ENCODE data around the gene SPR.
"Not testable (repeated sequence)": the region's sequence is repeated elsewhere in the genome, so short reads cannot be mapped to it uniquely, and the experiment has no call there.

SPR gene

DNA sequence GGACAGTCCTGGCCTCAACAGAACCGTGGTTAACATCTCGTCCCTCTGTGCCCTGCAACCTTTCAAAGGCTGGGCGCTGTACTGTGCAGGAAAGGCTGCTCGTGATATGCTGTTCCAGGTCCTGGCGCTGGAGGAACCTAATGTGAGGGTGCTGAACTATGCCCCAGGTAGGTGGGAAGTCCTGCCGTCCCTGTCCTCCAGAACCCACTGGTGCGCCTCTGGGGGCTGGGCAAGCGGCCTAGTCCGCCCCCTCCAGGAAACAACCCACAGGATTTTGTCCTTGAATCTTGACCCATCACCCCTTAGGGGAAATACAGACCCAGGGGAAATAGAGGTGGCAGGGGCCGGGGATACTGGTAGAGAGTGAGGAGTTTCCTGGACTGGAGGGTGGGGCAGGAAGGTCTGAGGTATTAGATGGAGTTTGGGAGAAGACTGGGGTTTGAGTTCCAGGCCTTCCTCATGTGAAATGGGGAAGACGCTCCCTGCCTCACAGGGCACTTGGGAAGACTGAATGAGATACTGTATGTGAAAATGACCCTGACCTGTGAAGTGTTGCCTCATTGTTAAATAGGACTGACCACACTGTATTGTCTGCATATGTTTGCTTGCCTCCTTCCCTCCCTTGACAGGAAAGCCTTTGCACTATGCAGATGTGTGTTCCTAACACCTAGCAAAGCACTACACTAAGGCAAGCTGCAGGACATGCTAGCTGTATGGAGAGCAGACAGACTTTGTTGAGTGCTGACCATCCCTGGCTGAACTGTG lies 1.4 kb downstream of the SPR start:
- no peak for DNase-seq (ENCODE audit: low read depth in 2 of 2)

DNA sequence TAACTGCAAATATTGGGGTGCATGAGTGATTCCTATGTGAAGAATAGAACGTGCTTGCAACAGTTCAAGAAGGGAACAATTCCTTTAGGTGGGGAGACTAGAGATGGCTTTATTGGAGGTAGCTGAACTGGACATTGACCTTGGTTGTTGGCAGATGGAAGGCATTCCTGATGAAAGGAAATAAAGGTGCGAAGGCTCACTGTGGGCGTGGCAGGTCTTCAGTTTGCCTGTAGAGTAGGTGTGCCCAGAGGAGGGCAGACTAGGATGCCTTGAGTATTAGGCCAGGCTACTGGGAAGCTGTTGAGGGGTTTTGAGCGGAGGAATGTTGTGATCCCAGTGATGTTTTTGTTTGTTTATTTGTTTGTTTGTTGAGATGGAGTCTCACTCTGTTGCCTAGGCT lies 2.8 kb downstream of the SPR start:
- DNase-seq (ENCODE audit: low read depth in 2 of 2), result no peak

DNA sequence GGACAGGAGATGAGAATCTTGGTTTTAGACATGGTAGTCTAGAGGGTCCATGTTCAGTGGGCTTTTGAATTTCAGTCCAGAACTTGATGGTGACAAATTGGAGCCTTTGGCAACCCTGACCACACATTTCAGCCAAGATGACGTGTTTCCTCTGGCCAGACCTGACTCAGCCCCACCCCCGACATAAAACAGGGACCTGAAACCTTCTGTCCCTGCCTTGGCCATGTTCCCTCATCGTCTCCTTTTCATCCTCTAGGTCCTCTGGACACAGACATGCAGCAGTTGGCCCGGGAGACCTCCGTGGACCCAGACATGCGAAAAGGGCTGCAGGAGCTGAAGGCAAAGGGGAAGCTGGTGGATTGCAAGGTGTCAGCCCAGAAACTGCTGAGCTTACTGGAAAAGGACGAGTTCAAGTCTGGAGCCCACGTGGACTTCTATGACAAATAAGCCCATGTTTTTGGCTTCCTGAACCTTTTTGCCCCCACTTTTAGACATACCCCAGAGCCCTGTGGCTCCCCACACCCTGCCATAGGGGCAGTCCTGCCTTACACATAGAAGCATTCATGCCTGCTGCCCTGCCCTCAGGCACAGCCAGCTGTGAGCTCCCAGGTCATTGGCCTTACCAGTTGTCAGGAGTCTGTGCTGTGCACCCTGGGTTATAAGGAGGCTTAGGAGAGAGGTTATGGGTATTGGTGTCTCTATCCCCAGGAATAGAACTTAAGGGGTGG lies 4.0 kb downstream of the SPR start:
- no peak for DNase-seq (ENCODE audit: low read depth in 2 of 2)

DNA sequence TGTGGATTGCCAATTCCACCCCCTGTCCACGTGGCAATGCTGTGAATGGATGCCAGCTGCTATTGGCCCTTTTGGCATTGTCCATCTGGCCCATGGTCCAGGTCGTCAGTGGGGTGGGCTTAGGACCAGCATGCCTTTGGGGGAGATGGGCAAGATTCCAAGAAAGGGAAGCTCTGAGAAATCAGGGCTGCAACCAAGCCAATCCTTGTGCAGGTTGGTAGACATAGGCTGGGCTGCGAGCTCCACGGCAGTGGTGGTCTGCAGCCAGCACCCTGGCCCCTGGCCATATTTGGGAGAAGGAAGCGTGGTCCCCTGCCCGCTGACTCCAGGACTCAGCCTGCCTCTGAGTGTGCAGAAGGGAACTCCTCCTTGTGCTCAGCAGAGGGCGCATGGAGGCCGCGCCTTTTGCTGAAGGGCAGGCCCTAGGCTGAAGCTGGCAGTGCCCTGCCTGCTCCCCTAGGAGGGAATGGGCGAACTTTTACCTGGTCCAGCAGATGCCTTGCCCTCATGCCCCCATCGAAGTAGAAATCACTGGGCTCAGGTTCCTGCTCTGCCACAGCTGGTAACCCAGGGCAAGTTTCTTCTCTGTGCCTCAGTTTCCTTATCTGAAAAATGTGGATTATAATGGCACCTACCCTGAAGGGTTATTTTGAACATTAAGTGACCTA lies 5.4 kb downstream of the SPR start:
- DNase-seq (ENCODE audit: low read depth in 2 of 2), result no peak

DNA sequence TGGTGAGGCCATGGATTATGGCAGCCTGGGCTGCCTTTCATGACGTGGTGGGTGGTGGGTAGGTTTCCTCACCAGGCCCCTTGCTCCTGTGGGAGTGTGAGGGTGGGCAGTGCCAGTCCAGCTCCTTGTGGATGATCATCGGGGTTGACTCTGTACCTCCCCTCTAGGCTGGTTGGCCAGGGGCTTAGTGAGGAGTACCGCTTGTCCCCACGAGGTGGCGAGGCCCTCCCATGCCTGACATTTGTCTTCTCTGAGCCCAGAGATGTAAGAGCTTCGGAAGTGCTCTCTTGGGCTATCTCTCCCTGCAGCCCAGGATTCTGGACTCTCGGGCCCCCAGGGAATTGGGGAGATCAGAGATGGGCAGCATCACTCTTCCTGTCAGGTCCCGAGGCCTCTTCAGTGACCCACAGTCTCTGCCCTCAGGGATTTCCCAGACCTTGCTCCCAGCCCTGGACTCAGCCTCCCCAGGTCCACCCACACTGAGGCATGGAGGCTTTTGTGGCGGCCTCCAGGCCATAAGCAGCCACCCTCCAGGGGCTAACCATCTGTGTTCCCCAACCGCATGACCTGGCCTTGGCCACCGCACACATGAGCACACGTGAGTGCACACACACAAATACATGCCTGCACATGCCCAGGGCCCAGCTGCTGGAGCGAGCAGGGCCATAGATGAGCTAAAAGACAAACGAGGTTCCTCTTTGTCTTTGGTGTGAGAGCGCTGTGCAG lies 6.5 kb downstream of the SPR start:
- DNase-seq (ENCODE audit: low read depth in 2 of 2), result no peak

DNA sequence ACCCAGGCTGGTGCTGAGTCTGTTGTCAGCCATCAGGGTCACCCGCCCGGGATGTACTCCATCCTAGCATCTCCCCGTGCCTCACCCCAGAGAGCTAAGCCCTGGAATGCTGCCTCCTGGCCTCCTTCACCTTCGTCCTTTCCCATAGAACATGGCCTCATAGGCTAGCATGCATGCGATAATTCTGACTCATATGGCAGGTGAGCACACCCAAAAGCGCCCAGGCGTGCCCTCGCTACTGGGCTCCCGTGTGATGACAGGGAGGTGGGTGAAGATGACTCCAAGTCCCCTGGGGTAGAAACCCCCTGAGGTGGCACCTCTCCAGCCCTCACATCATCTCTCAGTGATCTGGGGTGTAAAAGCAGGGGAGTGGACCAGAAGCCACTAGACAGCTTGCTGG lies 7.3 kb downstream of the SPR start:
- DNase-seq (ENCODE audit: low read depth in 2 of 2), result no peak

DNA sequence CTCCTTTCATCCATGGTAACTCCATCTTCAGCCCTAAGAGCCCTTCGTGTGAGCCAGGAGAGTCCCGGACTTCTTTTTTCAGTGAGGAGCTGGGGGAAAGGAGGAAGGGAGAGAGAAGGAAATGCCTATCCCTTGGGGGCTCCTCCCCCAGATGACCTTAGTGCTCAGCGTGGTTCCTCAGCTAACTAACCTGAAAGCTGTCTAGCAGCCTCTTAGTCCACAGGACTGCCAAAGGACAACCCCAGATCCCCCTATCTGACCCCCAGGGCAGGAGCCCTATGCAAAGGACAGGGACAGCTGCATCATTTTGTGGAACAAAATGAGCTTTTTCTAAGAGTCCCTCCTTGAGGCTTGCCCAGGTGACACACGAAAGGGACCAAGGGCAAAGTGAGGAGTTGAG lies 7.9 kb downstream of the SPR start:
- DNase-seq (ENCODE audit: low read depth in 2 of 2), result no peak

DNA sequence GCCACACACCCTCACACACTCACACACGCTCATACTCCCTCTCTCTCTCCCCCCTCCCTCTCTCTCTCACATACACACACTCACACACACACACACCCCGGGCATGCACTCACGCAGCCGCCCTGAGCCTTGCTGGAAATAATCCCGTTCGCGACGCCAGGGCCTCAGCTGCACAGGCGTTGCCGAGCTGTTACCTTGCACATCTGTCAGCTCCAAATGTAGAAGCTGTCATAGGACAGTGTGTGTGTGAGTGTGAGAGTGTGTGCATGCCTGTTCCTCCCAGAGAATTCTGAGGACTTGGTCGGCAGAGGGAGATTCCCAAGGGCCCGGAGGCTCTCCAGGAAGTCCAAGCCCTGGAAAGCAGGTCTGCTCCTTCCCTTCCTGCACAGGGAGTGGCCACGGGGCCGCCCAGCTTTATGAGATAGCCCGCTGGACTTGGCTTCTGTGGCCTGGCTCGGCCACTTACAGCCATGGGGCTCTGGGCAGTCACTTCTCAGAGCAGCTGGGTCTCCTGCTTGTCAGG lies 8.6 kb downstream of the SPR start:
- DNase-seq (ENCODE audit: low read depth in 2 of 2), result no peak

DNA sequence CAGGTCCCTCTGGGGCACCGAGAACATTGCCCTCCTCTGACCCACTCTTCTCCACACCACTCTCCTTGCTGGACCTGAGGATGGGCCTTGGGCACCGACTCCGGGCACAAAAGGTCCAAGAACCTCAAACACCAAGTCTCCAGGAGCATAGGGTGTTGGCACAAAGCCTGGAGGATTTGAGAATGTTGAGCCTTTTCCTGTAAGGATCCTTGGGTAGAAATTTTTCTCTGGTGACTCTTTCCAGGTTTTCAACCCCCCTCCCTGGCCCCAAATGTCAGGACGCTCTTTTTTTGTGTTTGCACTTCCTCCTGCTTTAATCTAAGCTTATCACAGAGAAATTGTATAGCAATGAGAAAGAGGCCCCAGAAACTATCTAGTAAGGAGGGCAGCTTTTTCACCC lies 9.2 kb downstream of the SPR start:
- DNase-seq (ENCODE audit: low read depth in 2 of 2), result no peak

DNA sequence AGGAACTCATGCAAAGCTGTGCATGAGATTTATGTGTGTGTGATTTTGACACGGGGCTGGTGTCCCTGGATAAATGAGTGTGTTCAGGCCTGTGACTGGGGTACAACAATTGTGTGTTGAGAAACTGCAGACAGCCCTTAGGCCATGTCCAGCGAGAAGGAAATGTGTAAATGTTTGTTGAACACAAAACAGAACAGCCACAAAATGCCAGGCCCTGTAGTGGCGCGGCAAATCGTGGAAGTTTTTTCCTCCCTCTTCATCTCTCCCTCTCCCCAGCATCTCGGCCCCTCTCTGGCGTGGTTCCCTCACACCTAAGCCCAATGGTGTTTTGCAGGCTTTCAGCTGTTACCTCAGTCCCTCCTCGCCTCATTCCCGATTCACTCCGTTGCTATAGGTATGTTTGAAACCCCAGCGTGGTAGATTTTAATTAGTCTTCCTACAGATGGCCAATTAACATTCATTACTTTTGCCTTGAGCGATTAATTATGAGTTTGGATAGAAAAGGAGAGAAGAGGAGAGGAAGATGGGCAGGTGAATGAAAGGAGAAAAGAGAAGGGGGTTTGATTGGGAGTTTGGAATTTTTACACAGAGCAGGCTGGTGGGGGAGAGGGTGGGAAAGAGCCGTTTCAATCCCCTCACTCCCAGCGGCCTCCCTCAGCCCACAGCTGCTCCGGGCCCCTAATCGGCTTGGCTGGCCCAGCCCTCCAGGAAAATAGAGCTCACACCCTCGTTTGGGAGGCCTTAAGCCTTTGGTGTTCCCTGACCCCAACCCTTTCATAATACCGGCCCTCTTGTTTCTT lies 10.8 kb downstream of the SPR start:
- DNase-seq (ENCODE audit: low read depth in 2 of 2), result no peak

DNA sequence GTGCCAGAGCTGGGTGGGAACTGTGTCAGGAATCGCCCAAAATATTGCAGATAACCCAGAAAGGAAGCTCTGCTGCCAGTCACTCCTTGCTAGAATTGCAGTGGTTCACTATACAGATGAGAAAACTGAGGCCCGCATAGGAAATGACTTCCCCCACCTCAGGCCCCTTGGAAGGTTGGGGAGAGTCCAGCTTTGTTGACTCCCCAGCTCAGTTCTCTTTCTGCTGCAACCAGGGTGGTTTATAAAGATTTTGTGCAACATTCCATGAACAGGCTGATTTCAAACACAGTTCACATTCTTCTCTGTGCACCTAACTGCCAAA lies 11.3 kb downstream of the SPR start:
- DNase-seq (ENCODE audit: low read depth in 2 of 2), result no peak

DNA sequence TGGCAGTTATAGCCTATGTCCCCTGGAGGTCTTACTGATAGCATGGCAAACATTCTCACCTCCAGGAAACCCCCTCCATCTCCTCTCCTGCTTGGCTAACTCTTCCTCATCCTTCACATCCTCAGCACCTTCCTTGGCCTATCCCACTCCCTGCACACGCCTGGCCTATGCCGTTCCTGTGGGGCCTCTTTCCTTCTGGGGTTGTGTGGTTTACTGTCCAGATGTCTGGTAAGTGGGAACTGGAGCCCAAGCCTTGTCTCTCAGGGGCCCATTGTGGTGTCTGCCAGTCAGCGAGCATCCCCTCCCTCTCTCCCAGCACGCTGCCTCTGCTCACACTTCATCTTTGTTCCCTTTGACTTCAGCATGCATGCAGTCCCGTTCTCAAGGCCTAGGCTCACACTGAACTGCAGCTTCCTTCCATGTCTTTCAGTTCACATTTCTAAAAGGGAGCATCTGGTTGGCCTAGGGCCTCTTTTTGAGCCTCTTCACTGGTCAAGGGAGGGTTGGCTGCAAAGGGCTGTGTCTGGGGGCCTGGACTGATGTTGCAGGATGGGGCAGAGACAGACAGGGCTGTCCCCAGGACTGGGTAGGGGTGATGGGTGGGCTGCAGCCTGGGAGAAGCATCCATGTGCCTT lies 13.1 kb downstream of the SPR start:
- DNase-seq (ENCODE audit: low read depth in 2 of 2), result no peak

DNA sequence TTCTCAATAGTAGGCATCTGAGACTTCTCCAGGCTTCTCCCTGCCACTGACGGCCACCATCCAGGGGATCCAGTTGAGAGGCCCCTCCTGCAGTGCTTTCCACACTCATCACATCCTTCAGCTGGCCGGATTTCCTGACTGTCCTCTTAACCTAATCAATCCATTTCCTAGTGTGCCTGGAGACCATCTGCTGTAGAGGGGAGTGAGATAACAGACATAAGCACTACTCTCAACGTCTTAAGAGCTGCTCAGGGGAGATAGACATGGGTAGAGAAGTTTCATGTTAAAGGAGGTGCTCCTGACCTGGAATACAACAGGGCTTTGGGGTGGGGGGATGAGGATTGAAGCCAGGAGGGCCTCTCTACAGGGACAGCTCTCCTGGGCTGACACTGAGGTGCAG lies 14.2 kb downstream of the SPR start:
- DNase-seq (ENCODE audit: low read depth in 2 of 2), result no peak

DNA sequence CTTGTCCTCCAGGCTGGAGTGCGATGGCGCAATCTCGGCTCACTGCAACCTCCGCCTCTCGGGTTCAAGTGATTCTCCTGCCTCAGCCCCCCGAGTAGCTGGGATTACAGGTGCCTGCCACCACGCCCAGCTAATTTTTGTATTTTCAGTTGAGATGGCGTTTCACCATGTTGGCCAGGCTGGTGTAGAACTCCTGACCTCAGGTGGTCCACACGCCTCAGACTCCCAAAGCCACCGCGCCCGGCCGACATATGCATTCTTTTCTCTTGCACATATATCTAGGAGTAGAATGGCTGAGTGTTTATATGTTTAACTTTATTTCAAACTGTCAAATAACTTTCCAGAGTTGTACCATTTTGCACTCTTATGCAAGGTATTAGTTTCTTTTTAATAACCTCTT lies 20.2 kb downstream of the SPR start:
- not testable (repeated sequence) for DNase-seq (ENCODE audit: low read depth in 2 of 2)

DNA sequence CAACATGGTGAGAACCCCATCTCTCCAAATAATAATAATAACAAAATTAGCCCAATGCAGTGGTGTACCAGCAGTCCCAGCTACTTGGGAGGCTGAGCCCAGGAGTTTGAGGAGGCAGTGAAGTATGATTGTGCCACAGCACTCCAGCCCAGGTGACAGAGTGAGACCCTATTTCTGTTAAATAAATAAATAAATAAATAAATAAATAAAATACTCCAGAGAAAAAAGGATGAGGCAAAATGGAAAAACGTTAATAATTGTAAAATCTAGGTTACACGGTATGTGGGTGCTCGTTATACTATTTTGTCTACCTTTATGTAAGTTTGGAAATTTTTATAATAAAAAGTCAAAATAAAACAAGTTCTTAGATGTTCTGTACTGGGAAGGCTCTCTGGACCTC lies 21.5 kb downstream of the SPR start:
- DNase-seq (ENCODE audit: low read depth in 2 of 2), result no peak

DNA sequence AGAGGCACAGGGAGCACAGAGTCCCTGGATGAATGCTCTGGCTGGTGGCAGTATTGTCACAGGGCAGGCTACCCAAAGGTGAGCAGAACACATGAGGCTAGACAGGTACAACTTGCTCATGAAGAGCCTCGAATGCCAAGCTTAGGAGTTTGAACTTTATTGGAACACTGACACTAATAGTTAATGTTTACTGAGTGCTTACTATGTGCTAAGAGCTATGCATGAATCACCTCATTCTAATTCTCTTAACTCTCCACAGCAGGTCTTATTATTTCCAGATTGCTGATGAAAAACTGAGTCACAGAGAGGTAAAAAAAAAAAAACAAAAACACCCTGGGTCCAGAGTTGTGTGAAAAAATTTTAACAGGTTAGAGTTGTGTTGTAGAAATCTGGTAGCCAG lies 24.0 kb downstream of the SPR start:
- no peak for DNase-seq (ENCODE audit: low read depth in 2 of 2)

DNA sequence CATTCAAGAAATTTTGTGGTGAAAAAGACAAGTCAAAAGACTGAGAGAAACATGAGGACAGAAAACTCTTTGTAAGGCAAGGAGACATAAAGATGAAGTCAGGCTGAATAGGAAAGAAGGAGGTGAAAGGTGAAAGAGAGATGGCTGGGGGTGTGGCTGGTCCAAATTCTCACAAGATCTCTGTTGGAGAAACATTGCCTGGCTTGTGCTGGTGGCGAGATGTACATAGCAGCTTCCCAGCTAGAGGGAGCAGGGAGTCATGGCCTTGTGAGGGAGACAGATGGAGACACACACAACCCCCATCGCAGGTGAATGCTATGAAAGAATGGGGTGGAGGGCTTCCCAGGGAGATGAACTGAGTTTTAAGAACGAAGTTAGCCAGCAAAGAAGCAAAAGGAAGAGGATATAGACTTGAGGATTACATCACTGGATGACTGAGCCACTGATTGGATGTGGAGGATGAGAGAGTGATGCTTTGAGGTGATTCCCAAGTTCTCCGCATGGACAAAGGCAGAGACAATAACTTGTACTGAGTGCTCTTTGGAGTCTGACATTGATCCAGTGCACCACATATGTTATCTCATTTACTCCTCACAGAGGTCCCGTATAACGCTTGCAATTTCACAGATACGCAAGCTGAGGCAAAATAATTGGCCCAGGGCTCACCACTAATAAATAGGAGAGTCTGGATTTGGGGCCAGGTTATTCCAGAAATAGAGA lies 26.4 kb downstream of the SPR start:
- no peak for DNase-seq (ENCODE audit: low read depth in 2 of 2)

DNA sequence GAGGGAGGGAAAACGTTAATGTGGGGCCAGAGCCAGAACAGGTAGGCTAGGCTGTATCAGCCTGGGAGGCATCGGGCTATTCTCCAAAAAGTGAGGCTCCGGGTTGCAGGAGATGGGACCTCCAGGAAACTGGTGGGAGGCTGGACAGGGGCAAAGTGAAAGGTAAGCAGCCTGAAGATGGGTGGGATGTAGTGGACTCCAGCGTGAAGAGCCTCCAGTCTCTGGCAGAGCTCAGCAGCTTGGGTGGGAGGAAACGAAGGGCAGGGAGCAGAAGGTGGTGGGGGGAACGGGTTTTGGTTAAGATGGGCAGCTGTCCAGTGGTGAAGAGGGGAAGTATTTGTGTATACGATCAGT lies 27.0 kb downstream of the SPR start:
- DNase-seq (ENCODE audit: low read depth in 2 of 2), result no peak

DNA sequence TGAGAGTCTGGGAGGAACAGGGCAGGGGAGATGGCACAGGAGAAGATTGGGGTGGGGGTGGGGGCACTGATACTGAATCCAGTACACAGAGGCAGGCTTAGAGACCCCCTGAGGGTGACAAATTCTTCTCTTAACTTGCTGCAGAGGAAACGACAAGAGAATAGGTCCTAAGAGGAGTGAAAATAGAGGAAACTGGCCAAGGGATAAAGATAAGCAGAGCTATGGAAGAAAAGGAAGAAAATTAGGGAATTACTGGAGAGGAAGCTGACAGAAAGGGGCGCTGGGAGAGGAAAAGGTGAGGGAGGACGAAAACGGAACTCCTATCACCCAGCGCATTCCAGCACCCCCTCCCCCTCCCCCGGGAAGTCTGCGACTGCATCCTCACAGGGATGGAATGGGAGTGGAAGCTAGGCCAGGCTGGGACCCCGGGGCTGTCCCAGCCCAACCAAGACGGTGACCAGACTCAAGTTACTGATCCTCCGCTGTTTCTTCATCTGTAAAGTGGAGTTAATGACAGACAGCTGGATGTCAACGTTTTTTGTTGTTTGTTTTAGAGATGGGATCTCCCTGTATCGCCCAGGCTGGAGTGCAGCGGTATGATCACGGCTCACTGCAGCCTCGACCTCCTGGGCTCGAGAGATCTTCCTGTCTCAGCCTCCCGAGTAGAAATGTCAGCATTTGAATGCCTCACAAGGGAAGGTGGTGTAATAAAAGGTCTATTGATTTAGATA lies 27.5 kb downstream of the SPR start:
- DNase-seq (ENCODE audit: low read depth in 2 of 2), result no peak

Data from stimulated activated CD8-positive, alpha-beta memory T cell treated with anti-CD3 and anti-CD28 coated beads, Interleukin-2, amount 100 ng/mL, for 1 hour (primary cell).